Fibroblast of mammary gland (primary cell): ENCODE results near the gene MT1B.

Source experiments
- DNase-seq: peaks from one replicate; pipeline ENCODE4 v3.0.0-alpha.2; 2010; ENCODE audit warnings: low read depth
- H3K4me3 ChIP-seq: 2 replicates; pipeline ENCODE4 v1.5.1; 2011; ENCODE audit warnings: low read depth, mild to moderate bottlenecking, low read length, moderate library complexity; ENCODE audit not compliant: control insufficient read depth
- TF ChIP-seq, protein P1 (sequence below): conservative IDR thresholded peaks from 2 replicates; pipeline ENCODE4 v1.5.1; 2011; ENCODE audit warnings: low read depth, low read length, inconsistent platforms; ENCODE audit not compliant: control insufficient read depth, insufficient read depth

MT1B gene

DNA sequence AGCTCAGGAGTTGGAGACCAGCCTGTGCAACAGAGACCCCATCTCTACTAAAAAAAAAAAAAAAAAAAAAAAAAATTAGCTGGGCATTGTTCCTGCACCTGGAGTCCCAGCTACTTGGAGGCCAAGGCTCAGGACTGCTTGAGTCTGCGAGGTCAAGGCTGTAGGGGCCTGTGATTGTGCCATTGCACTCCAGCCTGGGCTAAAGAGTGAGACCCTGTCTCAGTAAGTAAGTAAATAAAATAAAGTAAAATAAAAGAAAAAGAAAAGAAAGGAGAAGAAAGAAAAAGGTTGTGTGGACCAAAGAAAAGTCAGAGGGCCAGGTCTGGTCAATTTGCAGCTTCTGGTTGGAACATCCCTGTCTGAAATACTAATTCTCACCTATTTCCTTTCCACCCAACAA, 48.9 kb downstream of the MT1B start:
- no peak for DNase-seq
- H3K4me3 ChIP-seq, result no peak overlapping the region
- TF ChIP-seq, protein P1, sequence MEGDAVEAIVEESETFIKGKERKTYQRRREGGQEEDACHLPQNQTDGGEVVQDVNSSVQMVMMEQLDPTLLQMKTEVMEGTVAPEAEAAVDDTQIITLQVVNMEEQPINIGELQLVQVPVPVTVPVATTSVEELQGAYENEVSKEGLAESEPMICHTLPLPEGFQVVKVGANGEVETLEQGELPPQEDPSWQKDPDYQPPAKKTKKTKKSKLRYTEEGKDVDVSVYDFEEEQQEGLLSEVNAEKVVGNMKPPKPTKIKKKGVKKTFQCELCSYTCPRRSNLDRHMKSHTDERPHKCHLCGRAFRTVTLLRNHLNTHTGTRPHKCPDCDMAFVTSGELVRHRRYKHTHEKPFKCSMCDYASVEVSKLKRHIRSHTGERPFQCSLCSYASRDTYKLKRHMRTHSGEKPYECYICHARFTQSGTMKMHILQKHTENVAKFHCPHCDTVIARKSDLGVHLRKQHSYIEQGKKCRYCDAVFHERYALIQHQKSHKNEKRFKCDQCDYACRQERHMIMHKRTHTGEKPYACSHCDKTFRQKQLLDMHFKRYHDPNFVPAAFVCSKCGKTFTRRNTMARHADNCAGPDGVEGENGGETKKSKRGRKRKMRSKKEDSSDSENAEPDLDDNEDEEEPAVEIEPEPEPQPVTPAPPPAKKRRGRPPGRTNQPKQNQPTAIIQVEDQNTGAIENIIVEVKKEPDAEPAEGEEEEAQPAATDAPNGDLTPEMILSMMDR, result no peak

DNA sequence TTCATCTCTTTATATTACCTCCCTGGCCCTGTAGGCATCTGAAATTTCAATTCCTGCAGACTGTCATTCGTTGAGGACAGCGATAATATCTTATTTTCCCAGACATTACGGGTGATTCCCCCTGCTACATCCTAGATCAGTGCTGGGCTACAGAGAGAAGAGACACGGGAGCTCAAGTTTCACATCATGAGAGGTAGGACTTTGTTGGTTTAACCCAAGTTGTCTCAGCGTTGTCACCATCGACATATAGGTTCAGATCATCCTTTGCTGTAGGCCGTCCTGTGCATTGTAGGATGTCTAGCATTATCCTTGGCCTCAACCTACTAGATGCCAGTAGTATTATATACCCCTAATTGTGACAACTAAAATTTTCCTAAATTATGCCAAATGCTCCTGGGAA, 49.8 kb downstream of the MT1B start:
- no peak for DNase-seq
- TF ChIP-seq, protein P1, result no peak
- H3K4me3 ChIP-seq, result no peak overlapping the region
